ENCODE results near the gene DYRK3. TPM values are rescaled to one million over a fixed set of nuclear protein-coding genes. Genes with fewer than 3 reads are reported as not detected.

Gene DYRK3
- total RNA-seq, 1 donor from 2014 or later = 5.9 TPM

DNA sequence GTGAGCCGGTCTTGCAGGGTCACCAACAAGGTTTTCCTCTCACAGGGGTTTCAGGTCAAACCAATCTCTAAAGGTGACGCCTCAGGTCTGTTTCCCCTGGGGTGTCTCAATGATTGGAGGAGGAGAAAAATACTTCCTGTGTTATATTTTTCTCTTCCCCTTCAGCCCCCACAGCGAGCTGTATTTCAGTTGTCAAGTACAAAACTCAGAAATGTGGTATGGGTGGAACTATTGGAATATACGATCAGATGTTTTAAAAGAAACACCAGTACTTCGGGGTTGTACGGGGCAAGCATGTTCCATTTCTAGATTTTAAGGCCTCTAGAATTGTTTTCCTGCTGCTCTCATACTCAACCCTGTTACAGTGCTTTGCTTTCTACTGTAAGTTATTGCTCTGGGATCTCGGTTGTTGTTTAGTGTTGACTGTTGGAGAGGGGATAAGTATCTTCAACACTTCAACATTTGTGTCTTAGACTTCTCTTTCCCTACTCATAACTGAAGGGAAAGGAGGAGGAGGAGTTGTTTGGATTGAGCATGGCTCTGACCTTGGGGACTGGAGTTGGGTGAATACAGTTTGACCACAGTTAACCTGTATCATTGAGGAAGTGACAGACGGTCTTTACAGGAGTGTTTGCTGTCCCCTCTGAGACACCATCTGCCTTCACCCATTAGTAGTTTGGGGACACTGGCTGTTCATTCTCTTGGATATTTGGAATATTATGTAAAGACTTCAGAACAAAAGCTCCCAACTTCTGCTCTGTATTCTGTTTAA, 51.3 kb downstream of the DYRK3 start:
- no peaks in the 10 kb centered on the region for H3K27me3 ChIP-seq
- peak overlapping the region; percentile 63 to 94 for H3K4me3 ChIP-seq
- H3K36me3 ChIP-seq = no peaks in the 10 kb centered on the region
- H3K27ac ChIP-seq = peak overlapping the region; percentile 98
- no peak for DNase-seq (ENCODE audit: extremely low spot score in 2 of 2)
- peaks cover 71% of the 10 kb centered on the region for H3K4me1 ChIP-seq
- intact Hi-C loops (cut with DNase I) = loop anchor here (5.0 kb wide), 1 partner anchor 36 kb away; no protein-coding TSS in a partner anchor
- TF ChIP-seq POLR2A (IDR thresholded peaks at IDR 0.05) (no peak), POLR2AphosphoS5 (IDR thresholded peaks at IDR 0.05; ENCODE audit: insufficient read depth in 1 of 2, low read depth in 1 of 2) (no peak)
- TF ChIP-seq, protein P1, sequence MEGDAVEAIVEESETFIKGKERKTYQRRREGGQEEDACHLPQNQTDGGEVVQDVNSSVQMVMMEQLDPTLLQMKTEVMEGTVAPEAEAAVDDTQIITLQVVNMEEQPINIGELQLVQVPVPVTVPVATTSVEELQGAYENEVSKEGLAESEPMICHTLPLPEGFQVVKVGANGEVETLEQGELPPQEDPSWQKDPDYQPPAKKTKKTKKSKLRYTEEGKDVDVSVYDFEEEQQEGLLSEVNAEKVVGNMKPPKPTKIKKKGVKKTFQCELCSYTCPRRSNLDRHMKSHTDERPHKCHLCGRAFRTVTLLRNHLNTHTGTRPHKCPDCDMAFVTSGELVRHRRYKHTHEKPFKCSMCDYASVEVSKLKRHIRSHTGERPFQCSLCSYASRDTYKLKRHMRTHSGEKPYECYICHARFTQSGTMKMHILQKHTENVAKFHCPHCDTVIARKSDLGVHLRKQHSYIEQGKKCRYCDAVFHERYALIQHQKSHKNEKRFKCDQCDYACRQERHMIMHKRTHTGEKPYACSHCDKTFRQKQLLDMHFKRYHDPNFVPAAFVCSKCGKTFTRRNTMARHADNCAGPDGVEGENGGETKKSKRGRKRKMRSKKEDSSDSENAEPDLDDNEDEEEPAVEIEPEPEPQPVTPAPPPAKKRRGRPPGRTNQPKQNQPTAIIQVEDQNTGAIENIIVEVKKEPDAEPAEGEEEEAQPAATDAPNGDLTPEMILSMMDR (IDR thresholded peaks at IDR 0.05) = no peak
- no peaks in the 10 kb centered on the region for H3K9me3 ChIP-seq

DNA sequence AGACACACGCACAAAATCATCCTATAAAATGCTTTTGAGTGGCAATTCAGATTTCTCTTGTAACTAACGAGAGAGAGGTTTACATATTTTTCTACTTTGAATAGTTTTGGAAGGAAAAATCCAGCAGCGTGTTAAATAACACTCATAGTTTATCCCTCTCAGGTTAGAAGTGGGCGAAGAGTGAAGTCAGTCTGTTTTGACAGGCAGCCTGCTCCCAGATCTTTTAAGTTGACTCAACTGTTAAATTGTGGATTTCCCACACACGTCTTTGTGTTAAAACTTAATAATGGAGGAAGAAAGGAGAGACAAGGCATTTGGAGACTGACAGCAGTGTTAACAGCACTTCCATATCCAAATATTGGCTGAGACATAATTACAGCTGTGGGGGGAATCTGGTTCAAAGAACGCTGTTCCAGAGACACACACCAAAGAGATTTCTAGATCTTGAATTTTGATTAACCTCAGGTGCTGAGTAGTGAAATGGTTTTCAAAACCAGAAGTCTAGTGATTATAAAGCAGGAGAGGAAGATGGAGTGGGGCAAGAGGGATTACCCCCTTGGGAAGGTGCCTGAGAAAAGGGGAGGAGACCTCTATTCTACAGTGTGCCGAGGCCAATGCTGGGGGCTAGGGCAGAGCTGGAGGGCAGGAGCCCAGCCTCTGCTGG, 52.0 kb downstream of the DYRK3 start:
- Histone ChIP-seq H3K9me3 (no peaks in the 10 kb centered on the region), H3K36me3 (no peaks in the 10 kb centered on the region), H3K27ac (peak overlapping the region; percentile 98), H3K4me3 (peak overlapping the region; percentile 63 to 94), H3K4me1 (peaks cover 78% of the 10 kb centered on the region), H3K27me3 (no peaks in the 10 kb centered on the region)
- TF ChIP-seq POLR2A (IDR thresholded peaks at IDR 0.05) (no peak), POLR2AphosphoS5 (IDR thresholded peaks at IDR 0.05; ENCODE audit: insufficient read depth in 1 of 2, low read depth in 1 of 2) (no peak)
- TF ChIP-seq, protein P1 (IDR thresholded peaks at IDR 0.05) = no peak
- DNase-seq (ENCODE audit: extremely low spot score in 2 of 2) = no peak
- intact Hi-C loops (cut with DNase I) = loop anchor here (5.0 kb wide), 1 partner anchor 35 kb away; no protein-coding TSS in a partner anchor

DNA sequence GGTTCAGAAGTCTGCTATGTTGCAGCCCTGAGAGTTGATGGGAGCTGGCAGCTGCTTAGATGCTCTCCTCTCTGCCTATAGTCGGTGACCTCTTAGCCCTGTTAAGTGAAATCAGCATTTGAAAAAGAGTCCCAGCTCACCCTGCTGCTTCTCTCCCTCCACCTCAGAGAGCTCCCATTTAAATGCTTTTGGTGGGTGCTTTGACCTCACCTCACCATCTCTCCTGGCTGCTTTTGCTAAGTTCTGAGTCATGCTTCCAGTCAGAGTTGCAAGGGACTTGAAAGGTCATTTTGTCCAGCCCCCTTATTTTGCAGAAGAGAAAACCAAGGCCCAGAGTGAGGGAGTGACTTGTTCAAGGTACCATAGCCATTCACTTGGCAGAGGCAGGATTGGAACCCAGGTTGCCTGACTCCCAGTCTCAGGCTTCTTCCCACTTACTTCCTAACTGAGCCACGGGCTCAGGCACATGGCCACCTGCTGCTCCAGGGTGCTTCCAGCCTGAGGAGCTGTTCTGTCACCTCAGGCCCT, 52.6 kb downstream of the DYRK3 start:
- H3K27me3 ChIP-seq = no peaks in the 10 kb centered on the region
- H3K36me3 ChIP-seq = no peaks in the 10 kb centered on the region
- peaks cover 84% of the 10 kb centered on the region for H3K4me1 ChIP-seq
- intact Hi-C loops (cut with DNase I) = loop anchor here (5.0 kb wide), 1 partner anchor 34 kb away; no protein-coding TSS in a partner anchor
- no peak for DNase-seq (ENCODE audit: extremely low spot score in 2 of 2)
- TF ChIP-seq POLR2A (IDR thresholded peaks at IDR 0.05) (no peak), POLR2AphosphoS5 (IDR thresholded peaks at IDR 0.05; ENCODE audit: insufficient read depth in 1 of 2, low read depth in 1 of 2) (no peak)
- TF ChIP-seq, protein P1 (IDR thresholded peaks at IDR 0.05) = no peak
- no peaks in the 10 kb centered on the region for H3K9me3 ChIP-seq
- no peak overlapping the region for H3K4me3 ChIP-seq
- peak overlapping the region; percentile 42 for H3K27ac ChIP-seq

GRCh38 chr1:206690516-206690915, 55.2 kb downstream of the DYRK3 start:
- no peak for DNase-seq (ENCODE audit: extremely low spot score in 2 of 2)
- H3K4me3 ChIP-seq = no peak overlapping the region
- H3K4me1 ChIP-seq = peaks cover 93% of the 10 kb centered on the region
- H3K27ac ChIP-seq = peak overlapping the region; percentile 5
- intact Hi-C loops (cut with DNase I) = no loop called here
- H3K27me3 ChIP-seq = no peaks in the 10 kb centered on the region
- H3K36me3 ChIP-seq = no peaks in the 10 kb centered on the region
- no peaks in the 10 kb centered on the region for H3K9me3 ChIP-seq
- TF ChIP-seq, protein P1 (IDR thresholded peaks at IDR 0.05) = no peak
- TF ChIP-seq POLR2AphosphoS5 (IDR thresholded peaks at IDR 0.05; ENCODE audit: insufficient read depth in 1 of 2, low read depth in 1 of 2) = no peak
- no peak for TF ChIP-seq POLR2A (IDR thresholded peaks at IDR 0.05)

Data from vagina (tissue), 2 donors.